H4 (cell line): ENCODE results near the gene SPSB1. TPM values are rescaled to one million over a fixed set of nuclear protein-coding genes. Genes with fewer than 3 reads are reported as not detected.

ENCODE experiments used
- DNase-seq: peaks from one replicate; pipeline ENCODE4 v3.0.0-alpha.2; 2015; ENCODE audit warnings: low spot score
- total RNA-seq: library from RNA; depleted of rRNA; stranded (reverse); fragments of >200 nt; shearing (Covaris generic); gene quantifications from 2 replicates; pipeline ENCODE4 v1.2.3, GENCODE V29; 2014

The SPSB1 gene
- total RNA-seq, 1 experiment from 2014 or later = 12.2 TPM

DNA sequence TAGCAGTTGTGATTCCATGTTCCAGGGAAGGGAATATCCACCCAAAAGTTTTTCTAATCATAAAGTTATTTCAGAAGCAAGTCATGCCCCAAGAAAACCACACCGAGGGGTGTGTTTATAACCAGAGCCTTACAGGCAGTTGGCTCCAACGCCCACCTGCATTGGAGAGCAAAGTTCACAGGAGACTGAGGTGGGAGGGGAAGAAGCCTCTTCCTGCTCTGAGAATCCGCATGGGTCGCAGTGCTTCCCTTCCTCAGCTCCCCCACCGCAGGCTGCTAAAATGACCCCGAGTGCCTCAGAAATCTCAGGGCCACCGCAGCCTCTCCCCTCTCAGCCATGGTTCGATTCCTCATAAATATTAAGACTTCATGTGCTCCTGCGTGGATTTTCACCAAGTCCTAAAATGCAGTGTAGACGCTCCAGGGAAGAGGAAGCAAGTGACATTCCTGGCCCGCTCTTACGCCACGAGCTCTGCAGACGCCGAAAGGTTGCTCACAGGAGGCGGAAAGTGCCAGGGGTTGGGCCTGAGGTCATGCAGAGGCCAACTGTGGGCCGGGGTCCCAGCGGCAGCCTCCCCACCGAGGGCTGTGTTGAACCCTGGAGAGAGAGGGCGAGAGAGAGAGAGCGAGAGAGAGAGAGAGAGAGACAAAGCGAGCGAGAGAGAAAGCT is 13.4 kb upstream of the SPSB1 start:
- DNase-seq = no peak

DNA sequence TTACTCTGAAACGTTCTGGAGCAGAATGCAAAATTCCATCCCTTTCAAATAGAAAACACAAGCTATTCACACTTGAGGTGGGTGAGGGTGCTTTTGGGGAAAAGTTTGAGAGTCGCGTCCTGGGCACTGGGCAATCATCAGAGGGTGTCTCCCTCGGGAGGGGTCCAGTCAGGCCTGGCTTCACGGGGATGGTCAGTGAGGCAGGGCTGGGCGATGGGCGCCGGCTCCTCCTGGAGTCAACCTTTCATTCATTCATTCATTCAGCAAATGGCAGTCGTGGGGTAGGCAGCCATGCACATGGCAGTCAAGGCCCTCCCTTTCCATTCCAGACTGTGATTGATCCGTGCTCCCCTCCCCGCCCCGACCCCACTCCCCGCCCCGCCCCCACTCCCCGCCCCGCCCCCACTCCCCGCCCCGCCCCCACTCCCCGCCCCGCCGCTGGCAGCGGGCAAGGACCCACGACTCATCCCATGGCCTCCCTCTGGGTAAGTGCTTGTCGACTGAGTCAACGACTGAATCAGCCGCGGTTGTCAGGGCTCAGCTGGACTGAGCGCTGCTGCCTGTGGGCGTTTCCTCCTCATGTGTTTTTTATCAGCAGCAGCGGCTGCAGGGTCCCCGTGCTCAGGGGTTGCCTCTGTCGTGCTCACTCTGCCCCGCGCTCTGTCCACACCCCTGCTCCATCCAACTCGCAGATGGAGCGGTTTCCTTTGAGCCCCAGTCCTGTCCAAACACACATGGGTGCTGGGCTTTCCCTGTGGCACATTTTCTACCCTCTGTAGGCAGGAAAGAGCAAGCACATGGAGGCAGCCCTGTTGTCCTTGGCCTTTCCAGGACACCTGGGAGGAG is 12.5 kb upstream of the SPSB1 start:
- DNase-seq = peak; percentile 76

DNA sequence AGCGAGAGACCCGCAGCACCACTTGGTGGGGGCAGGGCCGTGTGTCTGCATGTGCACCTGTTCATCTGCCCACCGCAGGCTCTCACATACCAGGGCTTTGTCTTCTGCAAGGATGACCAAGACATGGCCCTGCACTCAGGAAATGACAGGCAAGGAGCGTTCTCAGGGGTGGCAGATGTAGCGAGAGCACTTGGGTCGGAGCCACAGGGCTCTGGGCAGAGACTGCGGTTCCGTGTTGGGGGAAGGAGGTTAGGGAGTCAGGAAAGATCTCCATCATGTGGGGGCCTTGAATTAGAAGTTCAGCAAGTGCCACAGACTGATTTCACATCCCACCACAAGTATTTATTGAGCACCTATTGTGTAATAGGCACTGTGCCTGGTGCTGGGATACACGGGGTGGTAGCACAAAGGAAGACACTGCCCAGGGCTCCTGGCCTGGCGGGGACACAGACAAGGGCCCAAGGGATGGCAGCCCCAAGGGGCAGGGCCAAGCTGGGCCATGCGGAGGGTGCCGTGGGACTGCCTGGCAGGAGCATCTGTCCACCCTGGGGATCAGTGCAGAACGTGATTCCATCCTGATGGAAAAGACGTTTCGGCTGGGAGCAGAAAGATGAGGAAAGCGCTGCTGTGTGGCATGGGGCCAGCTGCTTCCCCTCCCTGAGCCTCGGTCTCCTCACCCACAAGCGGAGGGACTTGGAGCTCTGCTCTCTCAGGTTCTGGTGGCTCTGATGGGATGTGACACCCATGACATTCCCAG is 11.4 kb upstream of the SPSB1 start:
- DNase-seq = no peak

DNA sequence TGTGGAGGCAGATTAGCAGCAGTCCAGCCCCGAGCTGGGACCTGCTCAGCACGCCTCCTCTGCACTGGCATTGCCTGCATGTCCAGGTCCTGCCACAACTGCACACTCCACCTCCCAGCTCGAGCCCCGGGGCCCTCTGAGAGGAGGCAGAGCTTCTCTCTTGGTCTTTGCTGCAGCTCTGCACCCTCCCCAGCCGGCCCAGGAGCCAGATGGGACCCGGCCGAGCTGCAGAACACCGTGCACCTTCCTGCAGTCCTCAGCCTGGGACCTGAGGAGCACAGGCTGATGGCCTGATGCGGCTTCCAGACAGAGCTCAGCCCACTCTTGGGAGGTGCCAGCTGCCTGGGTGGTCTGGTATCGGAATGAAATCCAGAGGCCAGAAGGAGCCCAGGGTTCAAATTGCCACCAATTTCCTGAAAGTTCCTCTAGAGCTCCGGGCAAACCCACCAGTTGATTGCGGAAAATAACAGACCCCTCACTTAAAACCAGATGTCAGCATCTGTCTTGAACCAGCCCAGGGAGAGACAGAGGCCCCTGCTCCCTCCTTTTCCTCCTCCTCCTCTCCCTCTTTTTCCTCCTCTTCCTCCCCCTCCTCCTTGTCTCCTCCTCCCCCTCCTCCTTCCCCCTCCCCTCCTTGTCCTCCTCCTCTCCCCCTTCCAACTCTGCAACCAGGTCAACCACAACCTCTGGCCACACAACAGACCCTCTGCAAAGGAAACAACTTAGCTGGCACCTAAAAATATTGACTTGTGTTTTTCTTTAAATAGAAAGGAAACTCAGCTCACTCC is 10.6 kb upstream of the SPSB1 start:
- DNase-seq = no peak

DNA sequence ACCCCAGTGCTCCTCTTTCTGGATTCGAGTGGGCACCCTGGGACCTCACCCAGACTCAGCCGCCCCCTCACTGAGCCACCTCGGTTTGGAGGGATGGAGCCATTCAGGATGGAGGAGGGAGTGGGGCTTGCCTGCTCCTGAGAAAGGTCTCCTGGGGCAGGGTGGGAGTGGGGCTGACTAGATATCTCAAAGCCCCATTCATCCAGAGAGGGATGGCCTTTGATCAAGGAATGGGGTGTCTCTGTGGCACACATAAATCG is 10.1 kb upstream of the SPSB1 start:
- no peak for DNase-seq

DNA sequence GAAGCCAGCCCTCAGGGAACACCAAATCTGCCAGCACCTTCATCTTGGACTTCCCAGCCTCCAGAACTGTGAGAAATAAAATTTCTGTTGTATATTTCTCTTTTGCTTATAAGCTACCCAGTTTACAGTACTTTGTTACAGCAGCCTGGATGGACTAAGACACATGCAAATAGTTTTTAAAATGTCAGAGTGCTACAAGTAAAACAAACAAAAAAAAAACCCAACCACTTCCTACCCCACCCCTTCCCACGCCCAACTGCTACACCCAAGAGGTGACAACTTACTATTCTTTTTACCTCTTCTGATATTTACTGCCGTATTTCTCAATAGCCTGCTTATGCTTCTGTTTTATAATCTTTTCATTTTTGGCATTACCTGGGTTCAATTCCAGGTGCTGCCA is 8.6 kb upstream of the SPSB1 start:
- DNase-seq = no peak

DNA sequence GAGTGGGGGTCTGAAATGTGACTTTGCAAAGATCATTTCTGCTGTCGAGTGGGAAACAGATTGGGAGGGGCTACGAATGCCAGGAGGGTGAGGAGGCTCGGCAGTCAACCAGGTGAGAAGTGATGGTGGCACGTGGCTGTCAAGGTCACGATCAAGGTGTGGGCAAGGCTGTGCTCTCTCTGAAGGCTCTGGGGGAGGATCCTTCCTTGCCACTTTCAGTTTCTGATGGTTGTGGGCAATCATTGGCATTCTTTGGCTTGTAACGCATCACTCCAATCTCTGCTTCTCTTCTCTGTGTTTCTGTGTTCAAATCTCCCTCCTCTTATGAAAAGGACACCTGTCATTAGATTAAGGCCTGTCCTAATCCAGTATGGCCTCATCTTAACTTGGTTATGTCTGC is 6.1 kb upstream of the SPSB1 start:
- DNase-seq = no peak

DNA sequence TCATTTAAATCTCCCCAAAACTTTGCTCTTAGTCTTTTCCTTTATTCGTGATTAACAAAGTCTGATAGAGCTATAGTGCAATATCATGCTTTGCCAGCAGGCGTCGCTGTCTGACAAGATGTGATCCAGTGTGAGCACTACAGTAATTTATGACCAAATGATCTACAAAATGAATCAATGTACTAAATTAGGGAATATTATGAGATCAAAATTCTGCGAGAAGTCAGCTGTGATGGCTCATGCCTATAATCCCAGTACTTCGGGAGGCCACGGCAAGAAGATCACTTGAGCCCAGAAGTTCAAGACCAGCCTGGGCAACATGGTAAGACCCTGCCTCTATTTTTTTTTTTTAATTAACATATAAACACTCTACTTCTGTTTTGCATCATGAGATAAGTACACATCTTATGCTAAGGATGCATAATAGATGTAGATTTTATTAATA is 3.6 kb upstream of the SPSB1 start:
- peak; percentile 60 for DNase-seq

DNA sequence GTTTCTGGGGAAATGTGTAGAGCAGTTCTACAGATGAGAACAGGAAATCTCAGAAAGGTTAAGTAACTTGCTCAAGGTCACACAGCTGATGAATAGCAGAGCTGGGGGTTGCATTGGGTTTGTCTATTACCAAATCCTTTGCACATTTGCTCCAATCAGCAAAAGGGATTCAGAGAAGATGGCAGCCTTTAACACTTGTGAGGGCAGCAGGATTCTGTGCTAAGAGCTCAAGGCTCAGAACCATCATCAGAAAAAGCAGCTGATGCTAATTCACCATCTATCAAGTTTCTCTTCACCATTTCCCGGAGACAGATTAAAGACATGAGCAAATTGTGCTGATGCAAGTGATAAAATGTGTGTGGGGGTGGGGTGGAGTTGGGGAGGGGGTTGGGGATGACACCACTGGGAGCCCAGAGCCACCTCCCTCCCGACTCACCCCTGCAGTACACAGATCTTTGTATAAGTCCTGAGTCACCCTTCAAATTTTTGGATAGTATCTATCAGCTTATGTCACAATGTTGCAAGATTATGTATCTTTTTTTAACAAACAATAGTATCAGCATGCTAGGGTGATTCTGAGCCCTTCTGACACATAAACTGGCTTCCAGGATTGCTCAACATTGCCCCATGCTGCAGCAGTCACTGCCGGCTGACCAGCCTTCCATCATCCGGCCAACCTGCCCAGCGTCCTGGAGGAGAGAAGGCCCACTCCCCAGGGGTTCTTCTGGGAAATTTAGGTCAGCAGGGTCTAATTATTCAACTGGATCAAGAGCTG is 2.8 kb upstream of the SPSB1 start:
- DNase-seq = peak; percentile 59

DNA sequence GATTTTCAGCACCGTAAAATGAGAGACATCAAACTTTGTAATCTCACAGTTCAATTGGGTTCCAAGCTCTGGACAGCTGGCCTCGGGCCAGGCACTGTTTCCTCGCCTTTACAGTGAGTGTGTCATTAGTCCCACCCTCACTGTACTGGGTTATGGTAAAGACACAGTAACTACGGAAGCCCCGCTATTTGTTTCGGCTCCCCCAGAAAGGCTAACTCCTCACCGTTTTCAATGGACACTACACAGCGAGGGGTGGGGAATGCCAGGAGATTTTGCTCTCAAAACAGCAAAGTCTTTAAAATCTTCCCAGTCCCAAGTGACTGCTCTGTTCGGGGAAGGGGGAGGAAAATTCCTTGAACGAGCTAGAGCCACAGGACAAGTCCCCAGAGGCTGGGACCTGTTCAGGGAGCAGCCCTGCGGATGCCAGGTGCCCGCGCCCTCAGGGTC is 757 bp upstream of the SPSB1 start:
- DNase-seq = no peak

DNA sequence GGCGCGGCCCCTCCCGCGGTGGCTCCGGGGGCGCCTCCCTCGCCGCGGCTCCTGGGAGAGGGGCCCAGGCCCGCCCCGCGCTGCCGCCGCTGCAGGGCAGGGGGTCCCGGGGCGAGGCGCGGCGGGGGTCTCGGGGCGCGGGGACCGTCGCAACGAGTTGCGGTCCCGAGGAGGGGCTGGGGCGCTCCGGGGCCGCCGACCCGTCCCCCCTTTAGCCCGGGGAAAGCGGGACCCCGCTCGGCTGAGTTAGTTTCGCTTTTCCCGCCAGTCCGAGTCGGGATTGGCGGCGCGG is 493 bp downstream of the SPSB1 start:
- no peak for DNase-seq

DNA sequence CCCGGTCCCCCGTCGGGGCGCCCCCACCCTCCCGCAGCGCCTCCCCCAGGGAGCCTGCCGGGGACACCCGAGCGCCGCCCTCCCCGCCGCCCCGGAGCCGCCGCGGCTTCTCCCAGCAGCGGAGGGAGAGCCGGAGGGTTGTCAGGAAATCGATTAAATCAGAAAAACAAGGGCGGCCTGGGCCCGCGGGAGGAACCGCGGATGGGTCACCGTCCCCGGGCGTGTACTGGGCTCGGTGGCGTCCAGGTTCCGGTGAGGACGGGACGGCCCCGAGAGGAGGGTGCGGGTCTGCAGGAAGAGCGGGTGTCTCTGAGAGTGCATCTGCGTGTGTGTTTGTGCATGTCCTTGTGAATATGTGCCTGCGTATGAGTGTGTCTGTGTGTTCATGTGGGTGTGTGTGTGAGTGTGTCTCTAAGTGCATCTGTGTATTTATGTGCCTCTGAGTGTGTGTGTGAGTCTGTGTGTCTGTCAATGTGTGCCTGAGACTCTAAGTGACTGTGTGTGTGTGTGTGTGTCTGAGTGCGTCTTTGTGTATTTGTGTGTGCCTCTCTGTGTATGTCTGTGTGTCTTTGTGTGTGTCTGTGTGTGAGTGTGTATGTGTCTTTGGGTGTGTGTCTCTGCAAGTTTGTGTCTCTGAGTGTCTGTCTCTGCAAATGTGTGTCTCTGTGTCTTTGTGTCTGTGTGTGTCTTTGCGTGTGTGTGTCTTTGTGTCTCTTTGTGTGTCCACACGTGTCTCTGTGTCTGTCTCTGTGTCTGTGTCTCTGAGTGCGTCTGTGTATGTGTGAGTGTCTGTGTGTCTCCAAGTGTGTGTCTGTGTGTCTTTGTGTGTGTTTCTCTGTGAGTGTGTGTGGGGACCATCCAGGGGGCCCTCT is 1.1 kb downstream of the SPSB1 start:
- no peak for DNase-seq

DNA sequence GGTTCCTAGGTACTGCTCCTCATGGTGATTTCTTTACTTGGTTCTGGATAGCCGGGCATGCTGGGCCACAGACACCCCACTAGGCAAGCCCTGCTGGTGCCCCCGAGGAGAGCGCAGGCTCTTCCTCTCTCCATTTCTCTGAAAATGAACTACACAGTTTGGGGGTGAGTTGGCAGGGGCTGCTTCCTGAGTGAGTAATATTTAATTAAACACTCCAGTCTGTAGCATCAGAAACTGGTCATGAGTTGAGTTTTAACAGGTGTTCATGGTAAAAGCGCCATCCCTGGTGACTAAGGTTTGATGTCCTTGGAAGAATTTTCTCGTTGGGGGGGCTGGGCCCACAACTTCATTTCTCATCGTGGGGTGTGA is 1.7 kb downstream of the SPSB1 start:
- DNase-seq = peak; percentile 52

DNA sequence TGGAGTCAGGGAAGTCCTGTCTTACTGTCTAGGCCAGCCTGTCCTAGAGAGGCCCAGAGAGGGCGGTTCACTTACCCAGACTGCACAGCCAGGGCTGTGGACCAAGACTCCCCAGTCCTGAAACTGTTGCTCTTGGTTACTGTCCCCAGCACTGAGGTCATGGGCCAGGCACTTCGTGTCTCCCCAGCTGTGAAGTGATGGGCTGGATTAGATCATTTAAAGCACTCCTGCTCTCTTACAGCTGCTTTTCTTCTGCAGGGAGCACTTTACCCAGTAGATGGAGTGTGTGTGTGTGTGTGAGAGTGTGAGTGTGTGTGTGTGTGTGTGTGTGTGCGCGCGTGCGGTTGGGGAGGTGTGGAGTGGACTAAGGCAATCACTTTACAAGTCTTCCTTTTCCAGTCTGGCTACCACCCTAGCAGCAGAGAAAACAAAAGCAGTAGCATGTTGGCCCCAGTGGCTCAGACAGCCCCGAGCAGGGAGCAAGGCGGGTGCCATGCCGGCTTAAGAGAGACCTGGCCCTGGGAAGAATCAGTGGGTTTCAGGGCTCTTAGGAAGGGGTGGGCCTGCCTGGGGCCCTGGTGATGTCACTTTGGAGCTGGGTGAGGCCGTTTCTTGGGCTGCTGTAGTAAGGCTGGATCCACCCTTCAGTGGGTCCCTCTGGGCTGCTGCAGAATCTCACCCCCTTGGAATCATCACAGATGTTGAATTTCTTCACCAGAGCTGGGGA is 2.4 kb downstream of the SPSB1 start:
- DNase-seq = peak; percentile 66

DNA sequence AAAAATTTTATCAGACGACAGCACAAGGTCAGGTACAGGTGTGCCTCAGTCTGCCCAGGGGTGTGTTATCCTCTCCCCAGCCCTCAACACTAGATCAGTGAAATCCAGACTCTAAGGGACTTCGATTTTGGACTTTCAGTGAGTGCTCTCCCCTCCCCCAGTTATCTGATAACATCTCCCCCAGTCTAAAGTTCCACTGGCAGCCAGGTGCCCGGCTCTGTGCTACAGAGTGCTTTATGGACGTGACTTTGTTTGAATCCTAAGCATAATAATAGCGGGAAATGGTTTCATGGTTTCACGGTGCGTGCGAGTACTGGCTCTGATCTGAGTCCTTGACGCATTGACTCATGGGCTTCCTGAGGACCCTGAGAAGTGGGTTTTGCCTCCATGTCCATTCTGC is 3.2 kb downstream of the SPSB1 start:
- no peak for DNase-seq

DNA sequence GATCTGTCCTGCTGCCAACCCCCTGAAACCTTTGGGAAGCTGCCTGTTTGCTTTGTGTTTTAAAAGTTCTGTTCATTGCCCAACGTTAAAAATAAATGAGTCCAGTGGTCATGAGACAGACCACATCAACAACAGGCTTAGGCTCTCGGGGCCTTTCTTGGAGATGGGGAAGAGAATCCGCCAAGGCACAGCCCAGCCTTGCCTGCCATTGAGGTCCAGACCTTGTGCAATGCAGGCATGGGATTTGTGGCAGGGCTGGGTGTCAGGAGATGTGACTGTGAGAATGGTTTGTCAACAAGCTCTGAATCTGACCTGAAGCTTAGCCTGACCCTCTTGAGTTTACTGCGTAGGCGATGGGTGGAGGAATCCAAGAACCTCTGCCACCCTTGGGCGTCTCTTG is 4.2 kb downstream of the SPSB1 start:
- no peak for DNase-seq

DNA sequence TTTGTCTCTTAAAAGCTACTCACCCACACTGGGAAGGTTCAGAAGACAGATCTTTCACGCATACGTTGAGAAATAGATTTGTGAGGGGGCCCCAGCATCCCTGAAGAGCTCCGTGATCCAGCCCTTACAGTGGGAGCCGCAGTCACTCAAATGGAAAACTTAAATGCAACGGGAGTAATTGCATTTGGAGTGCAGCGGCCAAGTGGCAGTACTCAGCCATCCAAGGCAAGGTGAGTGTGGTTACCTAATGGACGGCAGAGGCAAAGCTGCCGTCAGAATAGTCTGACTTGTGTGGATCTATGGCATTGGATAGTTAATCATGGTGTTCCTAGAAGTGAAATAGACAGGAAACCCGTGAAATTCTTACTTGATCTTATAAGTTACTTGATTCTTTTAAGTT is 5.1 kb downstream of the SPSB1 start:
- DNase-seq = no peak

DNA sequence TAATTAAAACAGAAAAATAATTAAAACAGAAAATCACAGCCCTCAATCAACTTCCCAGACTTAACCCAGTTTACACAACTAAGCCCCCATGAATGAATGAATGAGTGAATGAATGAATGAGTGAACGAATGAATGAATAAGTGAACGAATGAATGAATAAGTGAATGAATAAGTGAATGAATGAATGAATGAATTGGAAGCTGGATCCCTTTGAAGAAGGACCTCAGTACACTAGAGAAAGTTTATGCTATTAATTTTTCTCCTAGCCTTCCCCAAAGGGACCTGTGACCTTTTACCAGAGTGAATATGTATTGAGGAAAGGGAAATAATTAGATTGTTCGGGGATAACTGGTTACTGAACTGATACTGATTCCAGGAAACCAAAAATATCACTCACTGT is 5.6 kb downstream of the SPSB1 start:
- DNase-seq = no peak

DNA sequence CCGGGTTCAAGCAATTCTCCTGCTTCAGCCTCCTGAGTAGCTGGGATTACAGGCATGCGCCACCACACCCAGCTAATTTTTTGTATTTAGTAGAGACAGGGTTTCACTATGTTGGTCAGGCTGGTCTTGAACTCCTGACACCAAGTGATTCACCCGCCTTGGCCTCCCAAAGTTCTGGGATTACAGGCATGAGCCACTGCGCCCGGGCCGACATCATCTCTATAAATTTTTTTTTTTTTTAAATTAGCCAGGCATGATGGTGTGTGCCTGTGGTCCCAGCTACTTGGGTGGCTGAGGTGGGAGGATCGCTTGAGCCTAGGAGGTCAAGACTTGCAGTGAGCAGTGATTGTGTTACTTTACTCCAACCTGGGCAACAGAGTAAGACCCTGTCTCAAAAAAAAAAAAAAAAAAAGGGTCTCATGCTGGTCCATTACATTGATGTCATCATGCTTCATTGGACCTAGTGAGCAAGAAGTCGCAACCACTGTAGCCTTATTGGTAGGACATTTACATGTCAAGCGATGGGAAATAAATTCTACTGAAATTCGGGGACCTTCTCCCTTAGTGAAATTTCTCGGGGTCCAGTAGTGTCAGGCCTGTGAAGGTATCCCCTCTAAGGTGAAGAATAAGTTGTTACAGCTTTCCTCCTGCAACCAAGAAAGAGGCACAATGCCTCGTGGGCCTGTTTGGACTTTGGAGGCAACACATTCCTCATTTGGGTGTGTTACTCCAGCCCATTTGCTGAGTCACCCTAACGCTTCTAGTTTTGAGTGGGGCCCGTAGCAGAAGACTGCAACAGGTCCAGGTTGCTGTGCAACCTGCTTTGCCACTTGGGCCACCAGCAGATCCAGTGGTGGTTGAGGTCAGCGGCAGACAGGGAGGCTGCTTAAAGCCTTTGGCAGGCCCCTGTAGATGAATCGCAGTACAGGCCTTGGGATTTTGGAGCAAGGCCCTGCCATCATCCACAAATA is 7.2 kb downstream of the SPSB1 start:
- DNase-seq = peak; percentile 45
